Measurements from ENCODE around the gene ZFAND6.
"Not testable (repeated sequence)": the region's sequence is repeated elsewhere in the genome, so short reads cannot be mapped to it uniquely, and the experiment has no call there.

The ZFAND6 gene

DNA sequence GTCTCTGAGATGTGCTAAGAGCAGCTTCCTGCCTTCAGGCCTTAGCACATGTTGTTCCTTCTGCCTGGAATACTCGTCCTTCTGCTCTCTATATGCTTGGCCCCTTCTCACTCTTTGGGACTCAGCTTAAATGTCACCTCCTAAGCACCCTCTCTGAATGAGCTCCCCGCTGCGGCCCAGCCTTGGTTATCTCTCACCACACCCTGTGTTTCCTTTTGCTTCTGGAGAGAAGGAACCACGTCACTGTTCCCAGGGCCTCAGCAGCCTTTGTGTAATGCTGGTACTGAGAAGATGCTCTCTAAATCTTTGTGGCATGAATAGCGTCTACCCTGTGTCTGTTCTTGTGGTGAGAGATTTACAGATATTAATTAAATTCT is 95.5 kb downstream of the ZFAND6 start:
- H3K9me2 ChIP-seq (ENCODE audit: low read depth, low read length), result no peaks in the 10 kb centered on the region

DNA sequence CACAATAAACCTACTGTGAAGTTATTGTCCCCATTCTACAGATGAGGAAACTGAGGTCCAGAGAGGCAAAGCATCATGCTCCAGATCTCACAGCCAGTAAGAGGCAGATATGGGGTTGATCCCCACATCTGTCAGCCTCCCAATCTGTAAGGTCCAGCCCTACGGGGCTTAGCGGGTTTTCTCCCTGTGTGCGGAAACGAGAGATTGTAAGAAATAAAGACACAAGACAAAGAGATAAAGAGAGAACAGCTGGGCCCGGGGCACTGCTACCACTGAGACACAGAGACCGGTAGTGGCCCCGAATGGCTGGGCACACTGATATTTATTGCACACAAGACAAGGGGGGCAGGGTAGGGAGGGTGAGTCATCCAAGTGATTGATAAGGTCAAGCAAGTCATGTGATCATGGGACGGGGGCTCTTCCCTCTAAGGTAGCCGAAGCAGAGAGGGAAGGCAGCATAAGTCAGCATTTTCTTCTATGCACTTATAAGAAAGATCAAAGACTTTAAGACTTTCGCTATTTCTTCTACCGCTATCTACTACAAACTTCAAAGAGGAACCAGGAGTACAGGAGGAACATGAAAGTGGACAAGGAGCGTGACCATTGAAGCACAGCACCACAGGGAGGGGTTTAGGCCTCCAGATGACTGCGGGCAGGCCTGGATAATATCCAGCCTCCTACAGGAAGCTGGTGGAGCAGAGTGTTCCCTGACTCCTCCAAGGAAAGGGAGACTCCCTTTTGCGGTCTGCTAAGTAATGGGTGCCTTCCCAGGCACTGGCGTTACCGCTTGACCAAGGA is 96.1 kb downstream of the ZFAND6 start:
- not testable (repeated sequence) for H3K27me3 ChIP-seq (ENCODE audit: insufficient read depth, low read length); H3K9me3 ChIP-seq (ENCODE audit: low read length); H3K9ac ChIP-seq (ENCODE audit: low read length); H2AFZ ChIP-seq (ENCODE audit: low read length); H3K79me2 ChIP-seq (ENCODE audit: insufficient read depth, low read length); H4K20me1 ChIP-seq (ENCODE audit: insufficient read depth, low read length); H3K4me3 ChIP-seq (ENCODE audit: low read depth, low read length, poor library complexity, severe bottlenecking); H3K36me3 ChIP-seq (ENCODE audit: insufficient read depth, low read length); H3K4me2 ChIP-seq (ENCODE audit: low read length); H3K27ac ChIP-seq (ENCODE audit: low read depth, low read length, poor library complexity, severe bottlenecking); H3K9me2 ChIP-seq (ENCODE audit: low read depth, low read length); H3F3A ChIP-seq (ENCODE audit: insufficient read depth, low read length)
- peaks cover 16% of the 10 kb centered on the region for H3K4me1 ChIP-seq (ENCODE audit: insufficient read depth, low read length, severe bottlenecking)

More for the DNA sequence above, 95.5 kb downstream of the ZFAND6 start:
- H3K4me1 ChIP-seq (ENCODE audit: insufficient read depth, low read length, severe bottlenecking), result peaks cover 11% of the 10 kb centered on the region
- H3K36me3 ChIP-seq (ENCODE audit: insufficient read depth, low read length), result no peaks in the 10 kb centered on the region
- no peaks in the 10 kb centered on the region for H3K79me2 ChIP-seq (ENCODE audit: insufficient read depth, low read length)
- H3K27ac ChIP-seq (ENCODE audit: low read depth, low read length, poor library complexity, severe bottlenecking), result no peak overlapping the region
- H3K4me2 ChIP-seq (ENCODE audit: low read length), result no peak overlapping the region
- no peak for TF ChIP-seq EZH2 (IDR thresholded peaks at IDR 0.05; ENCODE audit: borderline replicate concordance, low read length)
- no peak for TF ChIP-seq CTCF (IDR thresholded peaks at IDR 0.05; ENCODE audit: low read length)
- H3K4me3 ChIP-seq (ENCODE audit: low read depth, low read length, poor library complexity, severe bottlenecking), result no peak overlapping the region
- no peaks in the 10 kb centered on the region for H3K27me3 ChIP-seq (ENCODE audit: insufficient read depth, low read length)
- H3K9ac ChIP-seq (ENCODE audit: low read length), result no peak overlapping the region
- no peaks in the 10 kb centered on the region for H4K20me1 ChIP-seq (ENCODE audit: insufficient read depth, low read length)
- H2AFZ ChIP-seq (ENCODE audit: low read length), result no peak overlapping the region
- H3K9me3 ChIP-seq (ENCODE audit: low read length), result no peaks in the 10 kb centered on the region
- H3F3A ChIP-seq (ENCODE audit: insufficient read depth, low read length), result no peaks in the 10 kb centered on the region

DNA sequence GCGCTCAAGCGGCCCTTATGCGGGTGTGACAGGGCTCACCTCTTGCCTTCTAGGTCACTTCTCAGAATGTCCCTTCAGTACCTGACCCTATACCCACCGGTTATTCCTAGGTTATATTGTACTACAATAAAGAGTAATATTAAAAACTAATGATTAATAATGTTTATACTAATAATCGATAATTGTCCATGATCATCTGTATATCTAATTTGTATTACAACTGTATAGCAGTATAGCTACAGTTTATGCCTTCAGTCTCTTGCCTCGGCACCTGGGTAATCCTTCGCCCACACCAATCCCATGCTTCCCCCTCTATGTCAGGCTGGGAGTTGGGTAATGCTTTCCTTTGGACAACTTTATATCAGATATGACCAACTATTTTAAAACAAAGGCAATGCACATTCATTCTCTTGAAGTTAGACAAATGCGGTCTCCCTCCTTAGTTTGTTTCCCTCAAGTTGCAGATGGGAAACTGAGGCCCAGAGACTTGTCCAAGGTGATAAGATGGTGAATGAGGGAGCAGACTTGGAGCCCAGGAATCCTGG is 96.8 kb downstream of the ZFAND6 start:
- no peaks in the 10 kb centered on the region for H3K27me3 ChIP-seq (ENCODE audit: insufficient read depth, low read length)
- no peak overlapping the region for H3K4me3 ChIP-seq (ENCODE audit: low read depth, low read length, poor library complexity, severe bottlenecking)
- H3K4me2 ChIP-seq (ENCODE audit: low read length), result no peak overlapping the region
- no peaks in the 10 kb centered on the region for H3K9me3 ChIP-seq (ENCODE audit: low read length)
- peaks cover 23% of the 10 kb centered on the region for H3K4me1 ChIP-seq (ENCODE audit: insufficient read depth, low read length, severe bottlenecking)
- H4K20me1 ChIP-seq (ENCODE audit: insufficient read depth, low read length), result no peaks in the 10 kb centered on the region
- TF ChIP-seq CTCF (IDR thresholded peaks at IDR 0.05; ENCODE audit: low read length) (no peak), EZH2 (IDR thresholded peaks at IDR 0.05; ENCODE audit: borderline replicate concordance, low read length) (no peak)
- no peaks in the 10 kb centered on the region for H3K79me2 ChIP-seq (ENCODE audit: insufficient read depth, low read length)
- no peaks in the 10 kb centered on the region for H3K9me2 ChIP-seq (ENCODE audit: low read depth, low read length)
- no peak overlapping the region for H2AFZ ChIP-seq (ENCODE audit: low read length)
- H3K27ac ChIP-seq (ENCODE audit: low read depth, low read length, poor library complexity, severe bottlenecking), result no peak overlapping the region
- H3K36me3 ChIP-seq (ENCODE audit: insufficient read depth, low read length), result no peaks in the 10 kb centered on the region
- no peaks in the 10 kb centered on the region for H3F3A ChIP-seq (ENCODE audit: insufficient read depth, low read length)
- H3K9ac ChIP-seq (ENCODE audit: low read length), result no peak overlapping the region

DNA sequence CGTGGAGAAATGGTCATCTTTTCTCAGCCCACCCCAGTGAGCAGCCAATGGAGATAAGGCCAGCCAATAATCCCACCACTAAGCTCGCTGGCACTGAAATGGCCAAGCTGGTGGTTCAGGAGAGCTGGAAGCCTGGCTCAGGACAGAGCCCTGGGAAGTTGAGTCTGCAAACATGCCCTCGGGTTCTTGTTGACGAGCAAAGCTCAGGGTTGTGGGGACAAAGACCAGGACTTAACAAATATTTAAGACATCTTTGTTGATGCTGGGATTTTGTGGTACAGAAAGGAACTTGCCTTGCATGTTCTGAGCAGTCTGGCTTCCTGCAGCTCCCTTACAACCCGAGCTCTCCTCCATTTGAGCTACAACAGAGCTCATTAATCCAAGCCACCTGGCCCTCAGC is 97.7 kb downstream of the ZFAND6 start:
- no peak overlapping the region for H2AFZ ChIP-seq (ENCODE audit: low read length)
- H3K9me2 ChIP-seq (ENCODE audit: low read depth, low read length), result no peaks in the 10 kb centered on the region
- TF ChIP-seq CTCF (IDR thresholded peaks at IDR 0.05; ENCODE audit: low read length), result no peak
- no peak for TF ChIP-seq EZH2 (IDR thresholded peaks at IDR 0.05; ENCODE audit: borderline replicate concordance, low read length)
- peaks cover 25% of the 10 kb centered on the region for H3K4me1 ChIP-seq (ENCODE audit: insufficient read depth, low read length, severe bottlenecking)
- no peak overlapping the region for H3K4me2 ChIP-seq (ENCODE audit: low read length)
- H3K9ac ChIP-seq (ENCODE audit: low read length), result no peak overlapping the region
- H3K4me3 ChIP-seq (ENCODE audit: low read depth, low read length, poor library complexity, severe bottlenecking), result no peak overlapping the region
- H3K9me3 ChIP-seq (ENCODE audit: low read length), result no peaks in the 10 kb centered on the region
- no peaks in the 10 kb centered on the region for H3K36me3 ChIP-seq (ENCODE audit: insufficient read depth, low read length)
- H3K27ac ChIP-seq (ENCODE audit: low read depth, low read length, poor library complexity, severe bottlenecking), result no peak overlapping the region
- no peaks in the 10 kb centered on the region for H3K27me3 ChIP-seq (ENCODE audit: insufficient read depth, low read length)
- H4K20me1 ChIP-seq (ENCODE audit: insufficient read depth, low read length), result no peaks in the 10 kb centered on the region
- no peaks in the 10 kb centered on the region for H3F3A ChIP-seq (ENCODE audit: insufficient read depth, low read length)
- no peaks in the 10 kb centered on the region for H3K79me2 ChIP-seq (ENCODE audit: insufficient read depth, low read length)

Measured in OCI-LY1 (cell line).